CD4-positive, alpha-beta T cell (primary cell): ENCODE results near the gene SACM1L. TPM values are rescaled to one million over a fixed set of nuclear protein-coding genes. Genes with fewer than 3 reads are reported as not detected.

Source experiments
- ATAC-seq: fragments of 200-7000 bp; cut with Tn5 transposase; one replicate; pipeline ENCODE4 v1.10.0; 2022; ENCODE audit warnings: mild to moderate bottlenecking; ENCODE audit not compliant: poor library complexity
- CTCF ChIA-PET: fragments of 350-600 bp; sonication (Branson Sonifier 250); formaldehyde crosslinking; loops from one replicate; lab custom pipeline; 2021; ENCODE audit warnings: antibody characterized with exemption, inconsistent platforms; lab: Charles Lee
- POLR2A ChIA-PET: fragments of 350-600 bp; sonication (Branson Sonifier 250); formaldehyde crosslinking; loops from one replicate; lab custom pipeline; 2021; ENCODE audit warnings: antibody characterized with exemption, inconsistent platforms; lab: Charles Lee
- DNase-seq, 14 experiments: peaks; one replicate each; pipeline ENCODE4 v3.0.0-alpha.2; 2013 to 2020; ENCODE audit warnings: mixed read lengths in 2 of 14
- H3K27ac ChIP-seq, 2 donors: one replicate each; pipeline versions ENCODE4 v1.5.1 to v1.7.0; 2013; ENCODE audit warnings: low read length in 2 of 2, low read depth in 1 of 2, mild to moderate bottlenecking in 1 of 2
- H3K27me3 ChIP-seq, 2 experiments: 1 replicate in 1 of 2; 2 replicates in 1 of 2; pipeline versions ENCODE4 v1.6.1 to v1.7.0; 2013; ENCODE audit warnings: low read length in 2 of 2, control low read depth in 1 of 2, mild to moderate bottlenecking in 1 of 2, moderate library complexity in 1 of 2; ENCODE audit not compliant: insufficient read depth in 2 of 2, control insufficient read depth in 1 of 2
- H3K36me3 ChIP-seq: one replicate; pipeline ENCODE4 v1.6.1; 2013; ENCODE audit warnings: low read length, control low read depth; ENCODE audit not compliant: insufficient read depth
- H3K4me1 ChIP-seq: one replicate; pipeline ENCODE4 v1.6.1; 2013; ENCODE audit warnings: low read length, control low read depth; ENCODE audit not compliant: insufficient read depth
- H3K4me3 ChIP-seq: one replicate; pipeline ENCODE4 v1.5.1; 2013; ENCODE audit warnings: mild to moderate bottlenecking, low read length, moderate library complexity
- H3K9me3 ChIP-seq, 2 experiments: 1 replicate in 1 of 2; 2 replicates in 1 of 2; pipeline versions ENCODE4 v1.6.1 to v1.7.0; 2013; ENCODE audit warnings: low read length in 2 of 2, mild to moderate bottlenecking in 2 of 2, control low read depth in 1 of 2, moderate library complexity in 1 of 2; ENCODE audit not compliant: control insufficient read depth in 1 of 2, insufficient read depth in 1 of 2
- H3K27ac Mint-ChIP-seq: one replicate; pipeline ENCODE4 v1.8.0; 2020; ENCODE audit warnings: mixed read lengths
- H3K27me3 Mint-ChIP-seq: one replicate; pipeline ENCODE4 v1.8.0; 2021; ENCODE audit warnings: mixed read lengths
- H3K36me3 Mint-ChIP-seq: one replicate; pipeline ENCODE4 v1.8.0; 2021; ENCODE audit warnings: low read depth, mixed read lengths
- H3K4me1 Mint-ChIP-seq: one replicate; pipeline ENCODE4 v1.8.0; 2021; ENCODE audit warnings: low read depth, mixed read lengths
- H3K4me3 Mint-ChIP-seq: one replicate; pipeline ENCODE4 v1.8.0; 2020; ENCODE audit warnings: mild to moderate bottlenecking, mixed read lengths
- H3K9me3 Mint-ChIP-seq: one replicate; pipeline ENCODE4 v1.8.0; 2020; ENCODE audit warnings: mixed read lengths
- CTCF ChIP-seq: fragments of 200-600 bp; IDR thresholded peaks from one replicate; pipeline ENCODE4 v1.8.0; 2022; ENCODE audit warnings: antibody characterized with exemption, mild to moderate bottlenecking
- intact Hi-C, 2 experiments: fragments of 100-400 bp; cut with DNase I in 1 of 2; cut with micrococcal nuclease in 1 of 2; formaldehyde crosslinking; loops; one replicate each; pipeline versions ENCODE4 v1.15.1 to v1.9.0; 2023 to 2025; cut with DNase I, micrococcal nuclease
- total RNA-seq, 174 experiments: library from RNA in 2 of 174; stranded (reverse) in 2 of 174; gene quantifications; one replicate each; pipeline ENCODE4 v1.2.3 and lab custom pipeline; 2021 to 2026

Gene SACM1L
- total RNA-seq, 2 experiments from 2014 or later = 41.9 to 44.3 TPM

GRCh38 chr3:45774581-45775521, 85.7 kb downstream of the SACM1L start:
- H3K36me3 Mint-ChIP-seq = no peaks in the 10 kb centered on the region
- intact Hi-C loops = no loop called here
- CTCF ChIA-PET = no interaction called here
- H3K27me3 ChIP-seq = peaks cover 0 to 2% of the 10 kb centered on the region in 2 experiments
- no peaks in the 10 kb centered on the region for H3K9me3 Mint-ChIP-seq
- no peak overlapping the region for H3K27ac Mint-ChIP-seq
- no peak for ATAC-seq
- H3K27me3 Mint-ChIP-seq = no peaks in the 10 kb centered on the region
- no peaks in the 10 kb centered on the region for H3K36me3 ChIP-seq
- no peak overlapping the region for H3K27ac ChIP-seq
- no peaks in the 10 kb centered on the region for H3K9me3 ChIP-seq
- peaks cover 19% of the 10 kb centered on the region for H3K4me1 Mint-ChIP-seq
- H3K4me1 ChIP-seq = peaks cover 10% of the 10 kb centered on the region
- TF ChIP-seq CTCF = no peak
- DNase-seq = no peak
- no peak overlapping the region for H3K4me3 ChIP-seq
- POLR2A ChIA-PET = no interaction called here
- no peak overlapping the region for H3K4me3 Mint-ChIP-seq

- DNase-seq (no peak), ATAC-seq (no peak)
- TF ChIP-seq CTCF = no peak
- H3K9me3 Mint-ChIP-seq = no peaks in the 10 kb centered on the region
- H3K36me3 ChIP-seq = no peaks in the 10 kb centered on the region
- no peak overlapping the region for H3K27ac Mint-ChIP-seq
- no peak overlapping the region for H3K4me3 ChIP-seq
- peaks cover 10% of the 10 kb centered on the region for H3K4me1 ChIP-seq
- ChIA-PET POLR2A (no interaction called here), CTCF (interaction anchor here (0.5 kb wide), 1 partner anchor 54 kb away, joined by 4 read pairs; no protein-coding TSS in a partner anchor)
- intact Hi-C loops = no loop called here
- no peaks in the 10 kb centered on the region for H3K9me3 ChIP-seq
- H3K4me1 Mint-ChIP-seq = peaks cover 19% of the 10 kb centered on the region
- H3K36me3 Mint-ChIP-seq = no peaks in the 10 kb centered on the region
- peaks cover 0 to 2% of the 10 kb centered on the region in 2 experiments for H3K27me3 ChIP-seq
- H3K27me3 Mint-ChIP-seq = no peaks in the 10 kb centered on the region
- no peak overlapping the region for H3K4me3 Mint-ChIP-seq
- H3K27ac ChIP-seq = no peak overlapping the region
Observed at GRCh38 chr3:45775571-45776300, 86.5 kb downstream of the SACM1L start.

- no peaks in the 10 kb centered on the region for H3K27me3 Mint-ChIP-seq
- ATAC-seq = no peak
- DNase-seq = no peak
- H3K27me3 ChIP-seq = peaks cover 0 to 2% of the 10 kb centered on the region in 2 experiments
- H3K4me3 ChIP-seq = no peak overlapping the region
- intact Hi-C loops = no loop called here
- TF ChIP-seq CTCF = no peak
- H3K4me3 Mint-ChIP-seq = no peak overlapping the region
- H3K27ac ChIP-seq = no peak overlapping the region
- no peaks in the 10 kb centered on the region for H3K9me3 ChIP-seq
- H3K36me3 Mint-ChIP-seq = no peaks in the 10 kb centered on the region
- CTCF ChIA-PET = interaction anchor here (0.5 kb wide), 1 partner anchor 53 kb away, joined by 4 read pairs; no protein-coding TSS in a partner anchor
- H3K27ac Mint-ChIP-seq = no peak overlapping the region
- H3K36me3 ChIP-seq = no peaks in the 10 kb centered on the region
- POLR2A ChIA-PET = no interaction called here
- H3K9me3 Mint-ChIP-seq = no peaks in the 10 kb centered on the region
- peaks cover 19% of the 10 kb centered on the region for H3K4me1 Mint-ChIP-seq
- H3K4me1 ChIP-seq = peaks cover 10% of the 10 kb centered on the region
Observed at GRCh38 chr3:45776301-45776595, 87.1 kb downstream of the SACM1L start.
